NCI-H748 treated with DMSO at 0.1 percent for 48 hours (cell line): Measurements from ENCODE around the gene SCN7A.
"Not testable (repeated sequence)": the region's sequence is repeated elsewhere in the genome, so short reads cannot be mapped to it uniquely, and the experiment has no call there.

Source experiments
- DNase-seq: peaks from one replicate; lab custom pipeline; 2025; lab: John Stamatoyannopoulos, UW

Gene SCN7A

GRCh38 chr2:166360426-166360825, 133.6 kb downstream of the SCN7A start:
- no peak for DNase-seq

GRCh38 chr2:166357950-166358321, 136.1 kb downstream of the SCN7A start:
- not testable (repeated sequence) for DNase-seq

GRCh38 chr2:166357068-166357949, 136.7 kb downstream of the SCN7A start:
- no peak for DNase-seq
